ENCODE results near the gene NWD2. TPM values are rescaled to one million over a fixed set of nuclear protein-coding genes. Genes with fewer than 3 reads are reported as not detected.

Gene NWD2
- total RNA-seq, 1 experiment from 2014 or later, result not detected

- Histone ChIP-seq H3K14ac (ENCODE audit: insufficient read depth, low read length) (no peak overlapping the region), H4K8ac (replicated peaks; ENCODE audit: insufficient read length, low read depth, low read length) (no peak overlapping the region), H3K18ac (ENCODE audit: insufficient read length, low read depth, low read length) (no peak overlapping the region), H3K4ac (ENCODE audit: low read depth, low read length) (no peak overlapping the region), H3K27me3 (ENCODE audit: insufficient read depth, low read length) (0 out of 2 replicates have a peak, but pooled peaks cover 2% of the 10 kb centered on the region), H3K4me1 (ENCODE audit: insufficient read depth, low read length) (no peaks in the 10 kb centered on the region), H2AFZ (ENCODE audit: low read length) (no peak overlapping the region), H4K91ac (ENCODE audit: insufficient read length, low read depth, low read length) (no peak overlapping the region), H3K56ac (ENCODE audit: insufficient read length, low read depth, low read length) (no peak overlapping the region), H2BK120ac (ENCODE audit: low read depth, low read length, poor library complexity, severe bottlenecking) (no peak overlapping the region), H4K5ac (ENCODE audit: insufficient read length, low read depth, low read length) (no peak overlapping the region), H3K79me2 (ENCODE audit: insufficient read depth, low read length) (no peaks in the 10 kb centered on the region), H3K23me2 (ENCODE audit: insufficient read length, low read depth, low read length, poor library complexity, severe bottlenecking) (no peaks in the 10 kb centered on the region), H3K23ac (ENCODE audit: insufficient read length, low read depth, low read length) (no peak overlapping the region), H2BK20ac (ENCODE audit: low read depth, low read length, poor library complexity, severe bottlenecking) (no peak overlapping the region), H2BK15ac (ENCODE audit: low read depth, low read length) (no peak overlapping the region), H2BK12ac (ENCODE audit: insufficient read length, low read depth, low read length) (no peak overlapping the region), H2BK5ac (ENCODE audit: insufficient read length, low read length) (no peak overlapping the region), H3K27ac (ENCODE audit: insufficient read length, low read depth, low read length) (no peak overlapping the region), H3T11ph (ENCODE audit: low read length) (no peak overlapping the region), H2AK5ac (ENCODE audit: insufficient read length, low read length) (no peak overlapping the region), H3K9me3 (ENCODE audit: control insufficient read depth, low read depth, low read length) (no peaks in the 10 kb centered on the region), H4K20me1 (ENCODE audit: control insufficient read depth, insufficient read depth, insufficient read length) (no peaks in the 10 kb centered on the region), H3K4me2 (ENCODE audit: insufficient read depth, insufficient read length, low read length) (no peak overlapping the region), H3K79me1 (ENCODE audit: insufficient read depth, low read depth, low read length, poor library complexity, severe bottlenecking) (no peaks in the 10 kb centered on the region), H3K9ac (ENCODE audit: extremely low read depth, insufficient read length, low read length) (no peak overlapping the region)
- DNase-seq, result no peak
- Mint-ChIP-seq H3K27me3 (ENCODE audit: low read depth) (peaks cover 25% of the 10 kb centered on the region), H3K36me3 (ENCODE audit: insufficient read depth in 1 of 3, low read depth in 3 of 3) (no peaks in the 10 kb centered on the region), H3K9me3 (no peaks in the 10 kb centered on the region), H3K4me3 (no peak overlapping the region), H3K27ac (no peak overlapping the region), H3K4me1 (no peaks in the 10 kb centered on the region)
- no peak for TF ChIP-seq CTCF (conservative IDR thresholded peaks at IDR 0.05)
- WGBS (ENCODE audit: extremely low coverage, insufficient read length, low lambda C conversion rate), result no CpG with 5 or more reads among the region's 8 CpGs
Observed at GRCh38 chr4:37446016-37446415, 201.5 kb downstream of the NWD2 start.

Measured in H9 (cell line).